Stimulated activated naive CD4-positive, alpha-beta T cell (primary cell): ENCODE results near the gene ADAMTS12.

Experiments
- DNase-seq, 6 experiments: peaks; one replicate each; lab custom pipeline; 2025; lab: John Stamatoyannopoulos, UW

ADAMTS12 gene

GRCh38 chr5:33762859-33763258 is 128.9 kb downstream of the ADAMTS12 start:
- DNase-seq: no peak

DNA sequence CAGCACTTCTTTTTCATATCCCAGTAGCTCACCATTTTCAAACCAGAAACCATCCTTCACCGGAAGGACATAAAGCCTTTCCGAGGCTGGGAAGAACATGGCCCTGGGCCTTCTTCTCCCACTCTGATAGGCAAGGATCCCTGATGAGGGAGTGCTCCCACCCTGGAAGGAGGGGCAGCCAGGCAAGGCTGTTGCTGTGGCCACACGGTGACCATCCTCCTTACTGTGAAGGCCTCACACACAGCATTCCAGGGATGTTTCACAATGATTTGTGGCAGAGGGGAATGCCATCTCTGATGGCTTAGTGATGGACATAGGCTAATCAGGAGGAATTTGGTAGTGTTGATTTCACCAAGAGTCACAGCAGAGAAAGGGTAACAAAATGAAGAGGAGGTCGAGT is 130.7 kb downstream of the ADAMTS12 start:
- DNase-seq: no peak

- DNase-seq: no peak
Measured at GRCh38 chr5:33758737-33759136, 133.1 kb downstream of the ADAMTS12 start.

- DNase-seq: no peak
Measured at GRCh38 chr5:33756491-33756890, 135.3 kb downstream of the ADAMTS12 start.

DNA sequence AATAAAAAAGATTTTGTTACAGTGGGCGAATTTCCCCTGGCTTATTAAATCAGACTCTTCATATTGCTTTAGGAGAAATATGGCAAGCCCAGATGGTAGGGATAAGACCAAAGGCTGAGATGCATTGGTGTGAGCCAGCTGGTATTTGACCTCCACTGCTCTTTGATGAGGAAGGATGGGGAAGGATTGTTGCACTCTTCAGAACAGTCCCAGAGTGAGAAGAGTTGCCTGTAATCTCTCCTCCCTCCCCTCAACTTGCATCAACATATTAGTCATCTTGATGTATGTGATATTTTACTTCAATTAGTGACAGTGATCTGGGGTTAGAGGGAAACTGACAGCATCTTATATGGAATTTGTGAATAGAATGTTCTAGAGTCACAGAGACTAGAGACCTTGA is 136.6 kb downstream of the ADAMTS12 start:
- no peak for DNase-seq

DNA sequence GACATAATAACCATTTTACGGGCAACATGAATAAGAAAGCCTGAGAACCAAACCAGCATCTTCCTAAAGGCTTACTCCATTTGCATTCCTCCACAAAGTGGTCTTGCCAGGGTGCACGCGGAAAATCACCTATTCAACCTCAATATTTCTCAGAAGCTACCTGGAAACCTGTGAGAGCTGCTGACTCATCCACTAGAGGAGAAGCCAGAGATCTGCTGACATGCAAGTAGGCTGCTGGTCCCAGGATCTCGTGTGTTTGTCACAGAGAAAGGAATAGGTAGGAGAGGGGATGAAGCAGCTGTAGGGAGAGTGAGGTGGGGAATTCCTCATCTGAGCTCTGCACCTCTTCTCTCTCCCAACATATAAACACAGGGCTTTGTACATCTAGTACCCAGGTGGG is 138.1 kb downstream of the ADAMTS12 start:
- no peak for DNase-seq

DNA sequence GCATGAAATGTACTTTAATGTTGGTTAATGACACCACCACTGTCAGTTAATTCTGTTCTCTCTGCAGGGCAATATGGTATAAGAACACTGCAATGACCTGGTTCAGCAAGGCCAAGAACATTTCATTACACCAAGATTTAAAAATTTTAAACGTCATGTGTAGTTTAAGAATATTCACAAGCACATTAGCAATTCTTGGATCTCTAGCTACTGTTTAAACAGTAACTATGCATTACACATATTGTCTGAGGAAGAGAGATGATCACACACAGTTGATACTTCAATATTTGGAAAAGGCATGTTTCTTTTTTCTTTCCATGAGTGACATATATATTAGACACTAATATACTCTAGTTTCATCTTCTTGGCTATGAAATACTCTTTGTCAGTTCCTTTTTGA is 143.0 kb downstream of the ADAMTS12 start:
- no peak for DNase-seq

- no peak for DNase-seq
Measured at GRCh38 chr5:33745101-33745770, 146.6 kb downstream of the ADAMTS12 start.

DNA sequence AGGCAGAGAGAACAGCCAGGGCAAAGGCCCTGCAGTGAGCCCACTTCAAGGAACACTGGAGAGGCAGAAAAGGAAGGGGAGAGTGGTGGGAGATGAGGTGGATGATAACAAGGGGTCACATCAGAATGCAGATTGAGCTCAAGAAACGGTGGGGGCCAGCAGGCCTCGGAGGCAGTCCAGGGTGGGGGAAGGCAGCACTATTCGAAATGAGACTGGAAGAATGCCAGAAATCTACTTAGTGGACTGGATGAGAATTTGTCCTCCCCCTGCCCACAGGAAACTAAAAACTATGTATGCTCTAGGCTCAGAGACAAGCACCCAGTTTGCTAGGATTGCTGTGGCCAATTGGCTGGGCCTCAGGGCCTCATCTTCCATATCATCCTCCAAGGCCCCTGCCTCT is 148.7 kb downstream of the ADAMTS12 start:
- no peak for DNase-seq

DNA sequence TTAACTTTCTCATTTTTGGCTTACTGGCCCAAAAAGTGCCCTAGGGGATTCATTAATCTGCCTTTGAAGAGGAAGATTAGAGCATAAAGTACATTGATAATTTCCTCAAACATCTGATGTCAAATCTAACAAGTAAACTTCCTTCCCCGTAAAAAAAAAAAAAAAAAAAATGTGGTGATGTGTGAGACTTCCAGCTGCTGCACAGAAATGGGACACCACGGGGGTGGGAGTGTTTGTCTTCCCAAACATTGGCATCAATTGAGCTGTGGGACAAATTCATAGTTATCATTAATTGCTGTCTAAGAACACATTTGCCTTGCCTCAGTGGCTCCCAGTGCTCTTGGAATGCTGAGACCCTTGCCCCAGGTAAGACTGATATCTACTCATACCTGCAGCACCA is 149.6 kb downstream of the ADAMTS12 start:
- no peak for DNase-seq

DNA sequence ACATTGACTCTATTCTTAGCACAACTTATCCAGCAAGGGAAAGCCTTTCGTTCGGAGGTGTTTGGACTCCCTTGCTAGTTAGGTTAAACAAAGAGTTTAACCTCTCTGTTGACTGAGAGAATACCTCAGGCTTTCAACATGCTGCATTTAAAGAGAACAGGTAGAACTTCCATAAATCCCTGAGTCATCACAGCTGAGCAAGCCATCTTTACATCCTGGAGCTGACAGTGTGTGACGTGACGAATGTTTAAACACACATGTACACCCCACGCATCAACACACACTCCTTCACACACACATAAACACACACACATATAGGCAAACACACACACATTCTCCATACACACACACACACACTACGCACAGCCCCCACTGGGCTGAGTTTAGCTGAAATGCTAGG is 152.8 kb downstream of the ADAMTS12 start:
- no peak for DNase-seq

DNA sequence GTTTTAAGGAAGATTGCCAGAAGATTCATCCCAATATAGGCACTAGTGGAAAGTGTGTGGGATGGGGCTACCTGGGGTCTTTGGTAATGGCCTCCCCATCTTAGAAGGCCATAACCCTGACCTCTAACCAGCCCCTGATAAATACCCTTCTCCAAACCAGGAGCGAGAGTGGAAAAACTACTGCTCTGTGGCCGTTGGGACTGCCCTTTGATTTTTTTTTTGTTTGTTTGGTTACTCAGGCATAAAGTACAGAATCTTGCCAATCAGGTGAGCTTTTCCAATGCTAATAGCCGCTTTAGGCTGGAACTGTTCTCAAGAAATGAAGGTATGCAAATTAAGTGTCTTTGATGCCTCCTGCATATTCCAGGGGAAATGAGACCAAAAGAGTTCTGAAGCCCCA is 153.7 kb downstream of the ADAMTS12 start:
- no peak for DNase-seq

GRCh38 chr5:33737697-33738096 is 154.1 kb downstream of the ADAMTS12 start:
- DNase-seq: no peak

- DNase-seq: no peak
Measured at GRCh38 chr5:33737284-33737683, 154.5 kb downstream of the ADAMTS12 start.

GRCh38 chr5:33736510-33736909 is 155.3 kb downstream of the ADAMTS12 start:
- DNase-seq: no peak

DNA sequence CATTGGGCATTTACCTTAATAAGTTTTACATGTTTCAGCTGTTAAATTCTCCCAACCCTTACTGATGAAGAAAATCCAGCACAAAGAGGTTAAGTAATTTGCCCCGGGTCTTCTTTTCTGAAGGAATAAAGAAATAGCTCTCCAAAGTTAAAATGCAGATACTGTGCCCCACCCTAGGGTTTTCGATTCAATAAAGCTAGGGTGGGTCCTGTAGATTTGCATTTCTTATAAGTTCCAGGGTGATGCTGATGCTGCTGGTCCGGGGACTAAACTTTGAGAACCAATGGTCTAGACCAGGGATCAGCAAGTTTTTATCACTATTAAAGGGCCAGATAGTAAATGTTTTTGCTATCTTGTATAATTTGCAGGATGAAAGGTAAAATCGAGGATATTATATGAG is 156.7 kb downstream of the ADAMTS12 start:
- no peak for DNase-seq

GRCh38 chr5:33734537-33734936 is 157.3 kb downstream of the ADAMTS12 start:
- no peak for DNase-seq

- DNase-seq: no peak
Measured at GRCh38 chr5:33733225-33733624, 158.6 kb downstream of the ADAMTS12 start.

- no peak for DNase-seq
Measured at GRCh38 chr5:33726422-33727165, 165.2 kb downstream of the ADAMTS12 start.

- no peak for DNase-seq
Measured at GRCh38 chr5:33725806-33726205, 166.0 kb downstream of the ADAMTS12 start.

DNA sequence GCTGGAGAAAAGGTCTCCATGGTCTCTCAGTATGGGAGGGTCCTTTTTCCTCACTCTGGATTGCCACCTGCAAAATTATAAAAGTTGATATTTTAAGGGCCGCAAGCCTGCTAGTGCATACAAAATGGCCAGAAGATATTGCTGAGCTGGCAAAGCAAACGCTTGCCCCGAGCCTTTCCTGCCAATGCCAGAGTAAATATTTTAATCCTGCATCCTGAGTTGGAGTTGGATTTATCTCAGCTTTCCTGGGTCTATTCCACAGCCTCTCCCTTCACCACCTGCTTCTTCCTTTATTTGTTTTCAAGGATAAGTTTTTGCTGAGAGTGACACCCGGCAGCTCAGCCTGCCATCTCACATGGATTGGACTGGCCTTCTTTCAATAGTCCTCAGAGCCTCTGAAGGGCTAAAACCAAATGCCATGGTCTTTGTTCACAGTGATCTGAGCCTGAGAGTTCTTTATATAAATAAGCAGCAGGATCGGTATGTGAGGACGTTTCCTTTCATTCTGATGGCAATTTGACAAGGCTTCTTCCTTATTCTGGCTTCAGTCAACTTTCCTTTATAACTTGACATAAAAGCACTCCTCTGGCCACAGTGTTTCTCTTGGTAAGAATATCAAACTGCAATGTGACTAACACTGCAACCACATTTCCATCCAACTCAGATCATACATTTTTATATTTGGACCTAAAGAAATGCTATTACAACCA is 170.1 kb downstream of the ADAMTS12 start:
- no peak for DNase-seq

GRCh38 chr5:33720176-33720575 is 171.6 kb downstream of the ADAMTS12 start:
- DNase-seq: no peak

GRCh38 chr5:33719769-33720168 is 172.0 kb downstream of the ADAMTS12 start:
- DNase-seq: no peak
